Astrocyte (in vitro differentiated cells and primary cell): ENCODE results near the gene S1PR3.

Experiments
- CTCF ChIP-seq: IDR thresholded peaks from 2 replicates; pipeline ENCODE4 v1.5.1; 2011; ENCODE audit warnings: low read depth, mild to moderate bottlenecking, inconsistent platforms, low read length, moderate library complexity; ENCODE audit not compliant: insufficient read depth
- EZH2 ChIP-seq: IDR thresholded peaks from 2 replicates; pipeline ENCODE4 v1.6.1; 2012; ENCODE audit warnings: mild to moderate bottlenecking, low read length, inconsistent platforms; ENCODE audit not compliant: insufficient read depth

GRCh38 chr9:88947581-88948573, 43.4 kb upstream of the S1PR3 start:
- TF ChIP-seq EZH2, result no peak
- TF ChIP-seq CTCF, result no peak
